Fibroblast of lung (primary cell): ENCODE results near the gene ZFR2. TPM values are rescaled to one million over a fixed set of nuclear protein-coding genes. Genes with fewer than 3 reads are reported as not detected.

Experiments used
- DNase-seq, 2 donors: peaks; one replicate each; pipeline versions ENCODE4 v3.0.0 to v3.0.0-alpha.2; 2010; ENCODE audit warnings: low read depth in 2 of 2
- H2AFZ ChIP-seq: 2 replicates; pipeline ENCODE4 v1.5.1; 2012; ENCODE audit warnings: low read length, control low read depth, inconsistent platforms
- H3K27ac ChIP-seq: 2 replicates; pipeline ENCODE4 v1.5.1; 2011; ENCODE audit warnings: low read length, control low read depth; ENCODE audit not compliant: insufficient read depth
- H3K27me3 ChIP-seq: 2 replicates; pipeline ENCODE4 v1.5.1; 2011; ENCODE audit warnings: mild to moderate bottlenecking, low read length; ENCODE audit not compliant: control insufficient read depth, insufficient read depth
- H3K36me3 ChIP-seq: 2 replicates; pipeline ENCODE4 v1.5.1; 2011; ENCODE audit warnings: low read length; ENCODE audit not compliant: control insufficient read depth, insufficient read depth
- H3K4me1 ChIP-seq: 2 replicates; pipeline ENCODE4 v1.5.1; 2011; ENCODE audit warnings: low read length; ENCODE audit not compliant: control insufficient read depth, insufficient read depth; ENCODE audit errors: extremely low read depth
- H3K4me2 ChIP-seq: 2 replicates; pipeline ENCODE4 v1.5.1; 2011; ENCODE audit warnings: low read length, control low read depth; ENCODE audit not compliant: insufficient read depth; ENCODE audit errors: extremely low read depth
- H3K4me3 ChIP-seq, 4 experiments: fragments of 200-600 bp in 1 of 4; sonication (generic) in 1 of 4; replicated peaks in 1 of 4; 2 replicates each; pipeline ENCODE4 v1.5.1; 2011 to 2016; ENCODE audit warnings: low read length in 4 of 4, low read depth in 3 of 4, mild to moderate bottlenecking in 3 of 4, control low read depth in 2 of 4, inconsistent platforms in 1 of 4, mixed read lengths in 1 of 4; ENCODE audit not compliant: insufficient read depth in 1 of 4; ENCODE audit errors: control extremely low read depth in 1 of 4
- H3K79me2 ChIP-seq: 2 replicates; pipeline ENCODE4 v1.5.1; 2012; ENCODE audit warnings: mild to moderate bottlenecking, low read length, inconsistent platforms; ENCODE audit not compliant: control insufficient read depth, insufficient read depth
- H3K9ac ChIP-seq: 2 replicates; pipeline ENCODE4 v1.5.1; 2011; ENCODE audit warnings: mild to moderate bottlenecking, low read length, control low read depth; ENCODE audit not compliant: insufficient read depth
- H3K9me3 ChIP-seq: 2 replicates; pipeline ENCODE4 v1.5.1; 2012; ENCODE audit warnings: low read depth, low read length; ENCODE audit not compliant: control insufficient read depth, insufficient read depth
- H4K20me1 ChIP-seq: 2 replicates; pipeline ENCODE4 v1.5.1; 2011; ENCODE audit warnings: low read length; ENCODE audit not compliant: control insufficient read depth, insufficient read depth; ENCODE audit errors: extremely low read depth
- CTCF ChIP-seq, 2 donors: IDR thresholded peaks in 1 of 2; conservative IDR thresholded peaks in 1 of 2; 1 replicate in 1 of 2; 2 replicates in 1 of 2; pipeline ENCODE4 v1.5.1; 2011 to 2012; ENCODE audit warnings: low read length in 2 of 2, control low read depth in 1 of 2, inconsistent platforms in 1 of 2, low read depth in 1 of 2, mild to moderate bottlenecking in 1 of 2
- EZH2 ChIP-seq: IDR thresholded peaks from 2 replicates; pipeline ENCODE4 v1.5.1; 2012; ENCODE audit warnings: low read length, control low read depth, mild to moderate bottlenecking; ENCODE audit errors: missing control alignments
- polyA plus RNA-seq, 2 donors: library from polyadenylated mRNA; depleted of rRNA in 1 of 2; stranded (reverse) in 1 of 2; unstranded in 1 of 2; fragments of >200 nt; gene quantifications; 2 replicates each; pipeline ENCODE4 v1.2.1, GENCODE V29; 2011 to 2012; ENCODE audit warnings: missing spikeins in 1 of 2
- total RNA-seq: library from RNA; depleted of rRNA; stranded (reverse); fragments of >200 nt; gene quantifications from 2 replicates; pipeline ENCODE4 v1.2.1, GENCODE V29; 2014

Gene ZFR2
- total and polyA plus RNA-seq, 2 donors (not counting 1 experiment from before 2014, with no cell fraction given) = not detected

- Histone ChIP-seq H3K4me3 (no peak overlapping the region), H3K36me3 (no peaks in the 10 kb centered on the region), H3K79me2 (no peaks in the 10 kb centered on the region), H3K4me2 (no peak overlapping the region), H2AFZ (no peak overlapping the region), H3K9ac (no peak overlapping the region), H3K27ac (no peak overlapping the region), H3K9me3 (no peaks in the 10 kb centered on the region), H4K20me1 (no peaks in the 10 kb centered on the region), H3K27me3 (no peaks in the 10 kb centered on the region), H3K4me1 (no peaks in the 10 kb centered on the region)
- no peak for TF ChIP-seq EZH2
- no peak for TF ChIP-seq CTCF (conservative IDR thresholded peaks at IDR 0.05 in 1 of 2, IDR thresholded peaks at IDR 0.05 in 1 of 2; ENCODE audit: low read depth in 1 of 2, low read length in 2 of 2)
- DNase-seq = no peak
These were observed 35.4 kb upstream of the ZFR2 start for GRCh38 chr19:3904233-3904632.

- TF ChIP-seq CTCF (conservative IDR thresholded peaks at IDR 0.05 in 1 of 2, IDR thresholded peaks at IDR 0.05 in 1 of 2; ENCODE audit: low read depth in 1 of 2, low read length in 2 of 2) = no peak
- TF ChIP-seq EZH2 = no peak
- Histone ChIP-seq H3K4me2 (no peak overlapping the region), H3K27me3 (no peaks in the 10 kb centered on the region), H3K4me3 (no peak overlapping the region), H3K27ac (no peak overlapping the region), H2AFZ (no peak overlapping the region), H3K36me3 (no peaks in the 10 kb centered on the region), H3K4me1 (no peaks in the 10 kb centered on the region), H3K9ac (no peak overlapping the region), H3K9me3 (no peaks in the 10 kb centered on the region), H3K79me2 (no peaks in the 10 kb centered on the region), H4K20me1 (no peaks in the 10 kb centered on the region)
- no peak for DNase-seq
These were observed 33.6 kb upstream of the ZFR2 start for GRCh38 chr19:3902317-3902973.

GRCh38 chr19:3899531-3900294 lies 30.9 kb upstream of the ZFR2 start:
- Histone ChIP-seq H3K27me3 (no peaks in the 10 kb centered on the region), H3K4me3 (no peak overlapping the region), H3K36me3 (no peaks in the 10 kb centered on the region), H4K20me1 (no peaks in the 10 kb centered on the region), H3K27ac (no peak overlapping the region), H3K79me2 (no peaks in the 10 kb centered on the region), H3K9ac (no peak overlapping the region), H3K4me2 (no peak overlapping the region), H3K9me3 (no peaks in the 10 kb centered on the region), H3K4me1 (no peaks in the 10 kb centered on the region), H2AFZ (no peak overlapping the region)
- no peak for DNase-seq
- TF ChIP-seq CTCF (conservative IDR thresholded peaks at IDR 0.05 in 1 of 2, IDR thresholded peaks at IDR 0.05 in 1 of 2; ENCODE audit: low read depth in 1 of 2, low read length in 2 of 2) (no peak), EZH2 (no peak)
